ENCODE measurements around the gene DHRS2. TPM values are rescaled to one million over a fixed set of nuclear protein-coding genes. Genes with fewer than 3 reads are reported as not detected.

The DHRS2 gene
- total and polyA plus RNA-seq, 2 of the 13 experiments (the other 11 are each of a cell fraction or from before 2014, with no cell fraction given), result 1,621 to 3,021 TPM

DNA sequence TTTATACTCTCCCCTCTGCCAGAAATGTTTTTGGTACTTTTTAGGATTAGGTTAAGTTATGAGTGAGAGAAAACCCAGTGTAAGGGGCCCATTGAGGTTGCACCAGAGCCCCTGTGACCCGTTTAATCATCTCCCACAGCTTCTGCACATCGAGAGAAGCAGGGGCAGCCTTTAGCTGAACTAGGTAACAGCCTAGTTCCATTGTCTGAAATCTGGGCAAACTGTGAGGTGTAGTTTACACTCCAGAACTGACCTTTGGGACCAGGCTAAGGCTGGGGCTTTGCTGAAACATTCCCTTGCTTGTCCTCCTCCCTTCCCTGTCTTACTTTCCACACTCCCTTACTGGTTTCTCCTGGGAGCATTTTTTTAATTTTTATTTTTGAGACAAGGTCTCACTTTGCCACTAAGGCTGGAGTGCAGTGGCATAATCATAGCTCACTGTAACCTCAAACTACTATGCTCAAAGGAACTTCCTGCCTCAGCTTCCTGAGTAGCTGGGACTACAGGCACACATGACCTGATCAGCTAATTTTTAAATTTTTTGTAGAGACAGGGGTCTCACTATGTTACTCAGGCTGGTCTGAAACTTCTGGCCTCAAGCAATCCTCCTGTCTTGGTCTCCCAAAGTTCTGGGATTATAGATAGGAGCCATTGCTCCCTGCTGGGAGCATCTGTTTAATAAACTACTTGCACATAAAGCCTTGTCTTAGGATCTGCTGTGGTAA, 25.9 kb upstream of the DHRS2 start (continued):
- TF ChIP-seq MYC (CRISPR knock-in tag; IDR thresholded peaks at IDR 0.05; ENCODE audit: borderline replicate concordance) (0 out of 2 replicates have a peak, but pooled peaks have one; percentile 9), ZNF652 (CRISPR knock-in tag; IDR thresholded peaks at IDR 0.05; ENCODE audit: borderline replicate concordance, low read depth) (no peak), ISL2 (CRISPR knock-in tag; IDR thresholded peaks at IDR 0.05) (peak; percentile 55; the same call in 1 of the 2 replicates), ZBTB7A (CRISPR knock-in tag; IDR thresholded peaks at IDR 0.05) (no peak), ZNF124 (CRISPR knock-in tag; IDR thresholded peaks at IDR 0.05) (0 out of 2 replicates have a peak, but pooled peaks have one; percentile 33), CHD4 (IDR thresholded peaks at IDR 0.05; ENCODE audit: borderline replicate concordance, low read length) (peak; percentile 87; the same call in 1 of the 2 replicates), ELF3 (CRISPR knock-in tag; IDR thresholded peaks at IDR 0.05) (peak; percentile 74), SIX4 (CRISPR knock-in tag; IDR thresholded peaks at IDR 0.05) (no peak; the same call in none of the 2 replicates), ZNF460 (CRISPR knock-in tag; IDR thresholded peaks at IDR 0.05; ENCODE audit: borderline replicate concordance) (no peak), THYN1 (CRISPR knock-in tag; IDR thresholded peaks at IDR 0.05; ENCODE audit: borderline replicate concordance, low read depth) (no peak), GATA4 (IDR thresholded peaks at IDR 0.05; ENCODE audit: borderline replicate concordance, low read depth) (0 out of 2 replicates have a peak, but pooled peaks have one; percentile 10), PHF5A (CRISPR knock-in tag; IDR thresholded peaks at IDR 0.05; ENCODE audit: low read depth, unreplicated experiment) (peak; percentile 24), NFATC3 (CRISPR knock-in tag; IDR thresholded peaks at IDR 0.05) (0 out of 2 replicates have a peak, but pooled peaks have one; percentile 21), ZNF556 (CRISPR knock-in tag; IDR thresholded peaks at IDR 0.05; ENCODE audit: borderline replicate concordance) (peak; percentile 30; the same call in 1 of the 2 replicates), ZNF629 (CRISPR knock-in tag; conservative IDR thresholded peaks at IDR 0.05) (peak; percentile 56; the same call in 1 of the 2 replicates), HNF4A (CRISPR knock-in tag; IDR thresholded peaks at IDR 0.05) (peak; percentile 98), ZNF329 (CRISPR knock-in tag; IDR thresholded peaks at IDR 0.05; ENCODE audit: low read depth) (0 out of 2 replicates have a peak, but pooled peaks have one; percentile 45), ZNF30 (CRISPR knock-in tag; IDR thresholded peaks at IDR 0.05) (peak; percentile 66), ZNF598 (CRISPR knock-in tag; IDR thresholded peaks at IDR 0.05; ENCODE audit: borderline replicate concordance) (0 out of 2 replicates have a peak, but pooled peaks have one; percentile 35), HIVEP1 (CRISPR knock-in tag; IDR thresholded peaks at IDR 0.05) (no peak), ZNF841 (CRISPR knock-in tag; IDR thresholded peaks at IDR 0.05; ENCODE audit: borderline replicate concordance) (no peak), ZBTB21 (CRISPR knock-in tag; IDR thresholded peaks at IDR 0.05) (no peak), ZUFSP (CRISPR knock-in tag; IDR thresholded peaks at IDR 0.05; ENCODE audit: borderline replicate concordance) (no peak), BRCA1 (CRISPR knock-in tag; IDR thresholded peaks at IDR 0.05) (peak; percentile 46; the same call in 1 of the 2 replicates)
- TF ChIP-seq, protein P1, sequence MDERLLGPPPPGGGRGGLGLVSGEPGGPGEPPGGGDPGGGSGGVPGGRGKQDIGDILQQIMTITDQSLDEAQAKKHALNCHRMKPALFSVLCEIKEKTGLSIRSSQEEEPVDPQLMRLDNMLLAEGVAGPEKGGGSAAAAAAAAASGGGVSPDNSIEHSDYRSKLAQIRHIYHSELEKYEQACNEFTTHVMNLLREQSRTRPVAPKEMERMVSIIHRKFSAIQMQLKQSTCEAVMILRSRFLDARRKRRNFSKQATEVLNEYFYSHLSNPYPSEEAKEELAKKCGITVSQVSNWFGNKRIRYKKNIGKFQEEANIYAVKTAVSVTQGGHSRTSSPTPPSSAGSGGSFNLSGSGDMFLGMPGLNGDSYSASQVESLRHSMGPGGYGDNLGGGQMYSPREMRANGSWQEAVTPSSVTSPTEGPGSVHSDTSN (CRISPR knock-in tag; IDR thresholded peaks at IDR 0.05), result 0 out of 2 replicates have a peak, but pooled peaks have one; percentile 21
- TF ChIP-seq, protein P2, sequence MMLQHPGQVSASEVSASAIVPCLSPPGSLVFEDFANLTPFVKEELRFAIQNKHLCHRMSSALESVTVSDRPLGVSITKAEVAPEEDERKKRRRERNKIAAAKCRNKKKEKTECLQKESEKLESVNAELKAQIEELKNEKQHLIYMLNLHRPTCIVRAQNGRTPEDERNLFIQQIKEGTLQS (CRISPR knock-in tag; IDR thresholded peaks at IDR 0.05), result no peak

Measured in HepG2 (cell line).